ENCODE measurements around the gene CC2D1B. TPM values are rescaled to one million over a fixed set of nuclear protein-coding genes. Genes with fewer than 3 reads are reported as not detected.

Gene CC2D1B
- total and polyA plus RNA-seq, 12 donors, result 23.8 to 43.0 (median 30.5) TPM

DNA sequence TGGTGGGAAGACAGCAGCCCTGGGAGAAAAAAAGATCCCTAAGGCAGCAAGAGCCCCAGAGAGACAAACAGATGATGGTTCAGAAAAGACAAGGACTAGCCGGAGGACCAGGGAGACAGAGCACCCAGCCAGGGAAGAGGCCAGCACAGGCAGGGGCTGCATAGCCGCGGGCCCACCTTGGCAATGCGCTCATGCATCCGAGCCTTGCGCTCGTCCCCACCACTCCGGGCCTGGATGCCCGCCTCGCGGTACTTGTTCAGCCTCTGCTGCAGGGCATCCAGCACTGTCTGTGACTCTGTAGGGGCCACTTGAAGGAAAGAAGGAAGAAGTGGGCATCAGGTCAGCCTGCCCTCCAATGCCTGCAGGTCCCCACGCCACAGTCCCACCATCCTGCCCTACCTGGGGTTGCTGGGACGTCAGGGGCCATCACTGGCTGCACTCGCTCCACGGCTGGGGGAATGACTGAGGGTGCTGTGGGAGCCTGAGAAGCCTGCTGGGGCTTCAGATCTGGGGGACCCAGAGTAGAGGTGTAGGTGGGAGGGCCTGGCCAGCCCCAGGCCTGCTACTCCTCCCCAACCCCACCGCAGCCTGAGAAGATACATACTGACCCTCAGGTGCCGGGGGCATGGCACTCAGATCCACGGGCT lies 7.0 kb downstream of the CC2D1B start:
- Histone ChIP-seq H3K27ac (no peak overlapping the region), H3K27me3 (no peaks in the 10 kb centered on the region), H3K4me1 (replicated peaks in 1 of 2) (peaks cover 0 to under 1% of the 10 kb centered on the region in 2 donors), H3K36me3 (replicated peaks in 1 of 2) (peaks cover 0 to 90% of the 10 kb centered on the region in 2 donors), H3K9me3 (replicated peaks in 1 of 3) (no peaks in the 10 kb centered on the region), H3K4me3 (no peak overlapping the region)
- intact Hi-C loops (cut with DNase I), result no loop called here
- TF ChIP-seq, protein P1, sequence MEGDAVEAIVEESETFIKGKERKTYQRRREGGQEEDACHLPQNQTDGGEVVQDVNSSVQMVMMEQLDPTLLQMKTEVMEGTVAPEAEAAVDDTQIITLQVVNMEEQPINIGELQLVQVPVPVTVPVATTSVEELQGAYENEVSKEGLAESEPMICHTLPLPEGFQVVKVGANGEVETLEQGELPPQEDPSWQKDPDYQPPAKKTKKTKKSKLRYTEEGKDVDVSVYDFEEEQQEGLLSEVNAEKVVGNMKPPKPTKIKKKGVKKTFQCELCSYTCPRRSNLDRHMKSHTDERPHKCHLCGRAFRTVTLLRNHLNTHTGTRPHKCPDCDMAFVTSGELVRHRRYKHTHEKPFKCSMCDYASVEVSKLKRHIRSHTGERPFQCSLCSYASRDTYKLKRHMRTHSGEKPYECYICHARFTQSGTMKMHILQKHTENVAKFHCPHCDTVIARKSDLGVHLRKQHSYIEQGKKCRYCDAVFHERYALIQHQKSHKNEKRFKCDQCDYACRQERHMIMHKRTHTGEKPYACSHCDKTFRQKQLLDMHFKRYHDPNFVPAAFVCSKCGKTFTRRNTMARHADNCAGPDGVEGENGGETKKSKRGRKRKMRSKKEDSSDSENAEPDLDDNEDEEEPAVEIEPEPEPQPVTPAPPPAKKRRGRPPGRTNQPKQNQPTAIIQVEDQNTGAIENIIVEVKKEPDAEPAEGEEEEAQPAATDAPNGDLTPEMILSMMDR (IDR thresholded peaks at IDR 0.05), result no peak
- no peak for DNase-seq
- 92 to 96% (median 95%) methylated on average over 15 to 18 of the region's 18 CpGs for WGBS, 4 donors

DNA sequence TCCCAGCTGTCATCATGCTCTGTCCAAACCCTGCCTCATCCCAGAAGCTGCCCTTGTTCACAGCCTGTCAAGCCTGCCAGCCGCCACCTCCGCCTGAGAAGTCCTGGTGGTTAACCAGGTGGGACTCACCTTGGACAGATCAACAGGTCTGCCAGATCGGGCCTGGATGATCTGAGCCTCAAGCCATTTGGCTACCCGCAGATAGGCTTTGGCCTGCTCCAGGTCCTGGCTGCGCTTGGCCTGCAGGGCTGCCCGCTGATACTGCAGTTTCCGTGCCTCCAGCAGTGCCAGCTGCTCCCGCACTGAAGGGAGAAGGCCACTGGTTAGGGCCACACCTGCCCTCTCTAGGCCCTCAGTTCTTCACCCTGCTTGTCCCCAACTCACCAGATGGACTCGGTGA lies 8.6 kb downstream of the CC2D1B start:
- intact Hi-C loops (cut with DNase I), result no loop called here
- 92 to 97% (median 95%) methylated on average over 9 of the region's 9 CpGs for WGBS, 4 donors
- TF ChIP-seq, protein P1 (IDR thresholded peaks at IDR 0.05), result no peak
- TF ChIP-seq POLR2A (IDR thresholded peaks at IDR 0.05), result no peak
- no peaks in the 10 kb centered on the region for H3K27me3 ChIP-seq
- no peaks in the 10 kb centered on the region for H3K4me1 ChIP-seq (replicated peaks in 1 of 2)
- no peak overlapping the region for H3K27ac ChIP-seq
- H3K36me3 ChIP-seq (replicated peaks in 1 of 2), result peaks cover 0 to 100% of the 10 kb centered on the region in 2 donors
- DNase-seq, result no peak
- H3K4me3 ChIP-seq, result no peak overlapping the region
- no peaks in the 10 kb centered on the region for H3K9me3 ChIP-seq (replicated peaks in 1 of 3)

DNA sequence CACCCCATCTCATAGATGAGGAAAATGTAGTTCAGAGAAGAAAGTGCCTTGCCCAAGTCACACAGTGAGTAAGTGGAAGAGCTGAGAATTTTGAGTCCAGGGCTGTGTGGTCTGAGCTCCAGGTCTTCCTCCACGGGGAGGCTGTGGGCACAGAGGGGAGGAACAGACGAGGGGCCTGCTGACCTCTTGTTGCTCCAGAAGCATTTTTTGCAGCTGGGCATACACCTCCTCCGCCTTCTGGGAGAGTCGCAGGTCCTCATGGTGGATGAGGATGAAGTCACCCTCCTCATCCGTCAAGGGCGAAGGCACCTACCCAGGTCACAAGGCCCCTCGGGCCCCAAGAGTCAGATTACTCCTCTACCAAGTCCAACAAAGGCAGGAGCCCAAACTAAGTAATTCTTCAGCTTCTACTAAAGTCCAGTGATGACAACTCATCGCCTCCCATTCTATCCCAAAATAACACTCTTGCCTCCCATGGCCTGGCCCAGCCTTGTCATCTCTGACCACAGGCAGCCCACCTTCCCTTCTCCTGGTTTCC lies 9.1 kb downstream of the CC2D1B start:
- no peaks in the 10 kb centered on the region for H3K9me3 ChIP-seq (replicated peaks in 1 of 3)
- H3K27me3 ChIP-seq, result no peaks in the 10 kb centered on the region
- 88 to 96% (median 93%) methylated on average over 4 to 8 of the region's 8 CpGs for WGBS, 4 donors
- no peak for DNase-seq
- H3K4me3 ChIP-seq, result no peak overlapping the region
- no peaks in the 10 kb centered on the region for H3K4me1 ChIP-seq (replicated peaks in 1 of 2)
- no peak overlapping the region for H3K27ac ChIP-seq
- peaks cover 0 to 100% of the 10 kb centered on the region in 2 donors for H3K36me3 ChIP-seq (replicated peaks in 1 of 2)
- intact Hi-C loops (cut with DNase I), result no loop called here
- TF ChIP-seq, protein P1 (IDR thresholded peaks at IDR 0.05), result no peak
- no peak for TF ChIP-seq POLR2A (IDR thresholded peaks at IDR 0.05)

DNA sequence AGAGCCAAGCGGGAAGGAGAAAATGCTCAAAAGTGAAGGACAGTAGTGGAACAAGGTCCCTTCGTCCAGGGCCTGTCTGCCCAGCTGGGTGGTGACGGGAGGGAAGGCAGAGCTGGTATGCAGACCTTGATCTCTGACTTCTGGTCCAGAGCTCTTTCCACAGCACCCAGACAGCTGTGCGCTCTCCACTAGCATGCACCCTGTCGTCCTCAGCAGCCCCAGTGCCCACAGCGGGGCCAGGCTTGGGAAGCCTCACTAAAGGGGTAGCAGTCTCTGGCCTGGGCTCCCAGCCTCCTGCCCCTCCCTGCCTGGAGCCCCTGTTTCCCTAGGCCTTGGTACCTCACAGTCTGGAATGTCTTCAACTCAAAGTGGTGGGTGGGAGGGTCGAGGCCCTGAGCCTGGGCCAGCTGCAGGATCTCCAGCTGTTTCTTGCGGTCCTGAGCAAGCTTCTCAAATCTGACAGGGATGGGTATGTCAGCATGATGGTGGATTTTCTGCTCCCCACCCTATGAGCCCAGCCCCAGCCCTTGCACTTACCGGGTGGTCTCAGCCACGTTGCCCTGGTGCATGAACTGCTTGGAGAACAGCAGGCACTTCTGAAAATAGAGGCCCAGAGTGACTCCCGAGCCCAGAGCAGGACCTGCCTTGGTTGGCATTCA lies 10.0 kb downstream of the CC2D1B start:
- intact Hi-C loops (cut with DNase I), result no loop called here
- Histone ChIP-seq H3K27me3 (no peaks in the 10 kb centered on the region), H3K27ac (no peak overlapping the region), H3K36me3 (replicated peaks in 1 of 2) (peaks cover 0 to 93% of the 10 kb centered on the region in 2 donors), H3K4me1 (replicated peaks in 1 of 2) (no peaks in the 10 kb centered on the region), H3K9me3 (replicated peaks in 1 of 3) (no peaks in the 10 kb centered on the region), H3K4me3 (no peak overlapping the region)
- 85 to 90% (median 89%) methylated on average over 9 to 11 of the region's 11 CpGs for WGBS, 4 donors
- no peak for DNase-seq
- TF ChIP-seq, protein P1 (IDR thresholded peaks at IDR 0.05), result no peak
- no peak for TF ChIP-seq POLR2A (IDR thresholded peaks at IDR 0.05)
